ENCODE results near the gene LAD1. TPM values are rescaled to one million over a fixed set of nuclear protein-coding genes. Genes with fewer than 3 reads are reported as not detected.

The LAD1 gene
- total RNA-seq, 1 donor from 2014 or later: 68.6 TPM

GRCh38 chr1:201348211-201348566 is 50.9 kb downstream of the LAD1 start:
- peak; percentile 47 for DNase-seq (ENCODE audit: low read depth)

GRCh38 chr1:201347498-201348210 is 51.5 kb downstream of the LAD1 start:
- DNase-seq (ENCODE audit: low read depth): no peak

DNA sequence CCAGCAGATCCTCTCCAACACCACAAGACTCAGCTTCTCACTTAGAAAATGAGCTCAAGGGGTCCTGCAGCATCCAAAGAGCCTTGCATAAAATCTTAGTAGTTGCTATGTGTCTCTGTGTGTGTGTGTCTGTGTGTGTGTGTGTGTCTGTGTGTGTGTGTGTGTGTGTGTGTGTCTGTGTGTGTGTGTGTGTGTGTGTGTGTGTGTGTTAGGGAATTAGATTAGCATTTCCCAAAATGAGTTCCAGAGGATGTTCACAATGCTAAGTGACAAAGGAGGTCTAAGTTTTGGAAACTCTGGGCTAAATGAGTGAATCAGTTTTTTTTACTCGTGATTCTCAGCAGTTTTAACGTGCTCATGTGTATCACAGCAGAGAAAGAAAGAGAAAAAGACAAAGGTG is 52.1 kb downstream of the LAD1 start:
- DNase-seq (ENCODE audit: low read depth): no peak

- DNase-seq (ENCODE audit: low read depth): peak; percentile 60
Observed at GRCh38 chr1:201346337-201346939, 52.7 kb downstream of the LAD1 start.

DNA sequence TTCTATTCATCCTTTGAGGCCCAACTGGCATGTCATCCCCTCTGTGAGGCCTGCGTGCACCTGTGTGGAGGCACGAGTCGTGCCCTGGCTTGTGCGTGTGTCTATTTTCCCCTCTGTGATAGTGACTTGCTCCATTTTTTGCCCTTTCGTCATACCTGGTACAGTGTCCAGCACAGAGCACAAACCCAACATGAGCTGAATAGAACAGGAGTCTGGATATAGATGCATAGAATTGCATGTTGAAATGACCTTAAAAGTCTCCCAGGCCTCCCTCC is 54.1 kb downstream of the LAD1 start:
- DNase-seq (ENCODE audit: low read depth): no peak

- no peak for DNase-seq (ENCODE audit: low read depth)
Observed at GRCh38 chr1:201344206-201345080, 54.7 kb downstream of the LAD1 start.

- no peak for DNase-seq (ENCODE audit: low read depth)
Observed at GRCh38 chr1:201341377-201341776, 57.7 kb downstream of the LAD1 start.

DNA sequence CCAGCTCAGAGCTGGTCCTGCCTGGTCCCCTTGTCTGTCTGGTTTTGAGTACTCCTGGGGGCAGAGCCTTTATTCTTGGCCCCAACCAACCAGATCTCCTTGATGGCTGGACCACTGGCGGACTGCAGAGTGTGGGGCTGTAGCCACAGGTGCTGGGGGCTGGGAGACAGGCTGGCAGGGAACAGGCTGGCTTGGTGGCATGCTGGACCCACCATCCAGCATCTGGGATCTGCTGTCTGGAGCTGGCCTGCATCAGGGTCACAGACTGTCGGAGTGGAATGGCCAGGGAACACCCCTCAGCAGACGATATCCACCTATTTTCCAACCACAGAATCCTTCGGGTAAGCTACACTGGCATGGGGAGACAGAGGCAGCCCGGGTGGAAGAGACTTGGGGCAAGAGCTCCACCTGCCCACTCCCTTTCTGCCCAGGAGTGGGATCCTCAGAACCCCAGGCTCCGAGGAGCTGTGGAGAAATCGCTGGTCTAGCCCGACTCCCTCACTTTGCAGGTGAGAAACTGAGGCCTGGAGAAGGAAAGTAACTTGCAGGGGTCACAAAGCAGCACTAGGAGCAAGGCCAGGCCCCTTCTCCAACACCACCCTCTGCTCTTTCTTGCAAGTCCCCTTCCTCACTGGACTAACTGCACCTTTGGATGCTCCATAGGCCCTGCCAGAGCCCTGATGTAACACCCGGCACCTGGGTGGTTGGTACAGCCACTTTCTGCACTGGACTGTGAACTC is 62.2 kb downstream of the LAD1 start:
- DNase-seq (ENCODE audit: low read depth): no peak

DNA sequence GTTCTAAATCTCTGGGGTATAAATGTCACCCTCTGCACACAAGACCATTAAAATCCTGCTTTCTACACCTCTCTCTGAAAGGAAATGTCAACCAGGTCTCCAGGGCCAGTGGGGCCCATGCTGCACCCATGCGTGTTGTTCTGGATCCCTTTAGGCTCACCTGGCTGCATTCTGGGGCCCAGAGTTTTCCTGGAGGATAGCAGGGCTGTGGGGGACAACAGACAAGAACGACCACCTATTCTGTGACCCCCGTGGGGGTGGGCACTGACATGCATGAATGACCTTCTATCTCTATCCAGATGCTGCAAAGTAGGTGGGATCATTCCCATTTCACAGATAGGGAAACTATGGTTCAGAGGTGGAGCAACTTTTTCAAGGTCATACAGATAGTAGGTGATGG is 63.2 kb downstream of the LAD1 start:
- DNase-seq (ENCODE audit: low read depth): no peak

GRCh38 chr1:201335174-201335870 is 63.8 kb downstream of the LAD1 start:
- DNase-seq (ENCODE audit: low read depth): no peak

- no peak for DNase-seq (ENCODE audit: low read depth)
Observed at GRCh38 chr1:201334325-201335173, 64.6 kb downstream of the LAD1 start.

- no peak for DNase-seq (ENCODE audit: low read depth)
Observed at GRCh38 chr1:201332616-201333335, 66.3 kb downstream of the LAD1 start.

GRCh38 chr1:201332021-201332420 is 67.1 kb downstream of the LAD1 start:
- DNase-seq (ENCODE audit: low read depth): no peak

DNA sequence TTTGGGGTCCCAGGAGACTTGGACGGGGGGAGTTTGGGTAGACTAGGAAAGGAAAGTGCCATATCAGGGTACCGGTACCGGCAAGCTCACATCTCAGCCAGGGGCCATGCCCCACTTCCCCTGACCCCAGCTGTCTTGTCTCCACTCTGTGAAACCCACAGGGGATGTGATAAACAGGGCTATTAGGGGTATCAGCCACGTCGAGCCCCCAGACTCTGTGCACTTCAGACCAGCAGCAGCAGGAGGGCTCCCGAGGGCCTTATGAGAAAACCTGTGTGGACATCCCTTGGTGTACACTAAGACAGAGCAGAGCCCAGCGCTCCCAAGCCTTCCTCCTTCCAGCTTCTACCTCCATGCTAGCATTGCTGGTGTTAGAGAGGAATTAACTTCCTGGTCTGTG is 68.0 kb downstream of the LAD1 start:
- DNase-seq (ENCODE audit: low read depth): no peak

Other genes starting within 250 kb of the LAD1 start
- gene TMEM9, start 244.8 kb downstream of the LAD1 start, total RNA-seq: 155 and 163 TPM in 2 replicates
- gene IGFN1, start 208.5 kb downstream of the LAD1 start, total RNA-seq: under 0.01 and 12.1 TPM in 2 replicates
- gene PKP1, start 115.8 kb downstream of the LAD1 start, total RNA-seq: 0.15 and 3.3 TPM in 2 replicates
- gene TNNT2, start 21.6 kb downstream of the LAD1 start, total RNA-seq: 0.25 and 0.69 TPM in 2 replicates
- gene TNNI1, start 22.4 kb upstream of the LAD1 start, total RNA-seq: under 0.01 TPM in 1 of 2 replicates, not detected in the other
- gene PHLDA3, start 69.9 kb upstream of the LAD1 start, total RNA-seq: 65.5 and 126 TPM in 2 replicates
- 253 and 495 TPM in 2 replicates for gene CSRP1, start 107.8 kb upstream of the LAD1 start, total RNA-seq
- gene NAV1, start 139.8 kb upstream of the LAD1 start, total RNA-seq: 5.2 and 17.1 TPM in 2 replicates

All from renal cortical epithelial cell (primary cell).